Activated effector memory CD4-positive, alpha-beta T cell treated with Interleukin-2 at 50 U/mL for 16 hours (primary cell): Measurements from ENCODE around the gene ATP5PF.
"Not testable (repeated sequence)": the region's sequence is repeated elsewhere in the genome, so short reads cannot be mapped to it uniquely, and the experiment has no call there.

Experiments
- DNase-seq: peaks from one replicate; pipeline ENCODE4 v3.0.0-alpha.2; 2020

The ATP5PF gene

GRCh38 chr21:25734904-25735645 is at the start of gene ATP5PF, which contains the start of gene GABPA:
ATP5PF (minus strand) TSS chr21:25734904; CDS start chr21:25729794, 5,110 bp downstream.
GABPA (plus strand) TSS chr21:25734972; CDS start chr21:25741599, 6,627 bp downstream.
- peak; percentile 97 for DNase-seq

DNA sequence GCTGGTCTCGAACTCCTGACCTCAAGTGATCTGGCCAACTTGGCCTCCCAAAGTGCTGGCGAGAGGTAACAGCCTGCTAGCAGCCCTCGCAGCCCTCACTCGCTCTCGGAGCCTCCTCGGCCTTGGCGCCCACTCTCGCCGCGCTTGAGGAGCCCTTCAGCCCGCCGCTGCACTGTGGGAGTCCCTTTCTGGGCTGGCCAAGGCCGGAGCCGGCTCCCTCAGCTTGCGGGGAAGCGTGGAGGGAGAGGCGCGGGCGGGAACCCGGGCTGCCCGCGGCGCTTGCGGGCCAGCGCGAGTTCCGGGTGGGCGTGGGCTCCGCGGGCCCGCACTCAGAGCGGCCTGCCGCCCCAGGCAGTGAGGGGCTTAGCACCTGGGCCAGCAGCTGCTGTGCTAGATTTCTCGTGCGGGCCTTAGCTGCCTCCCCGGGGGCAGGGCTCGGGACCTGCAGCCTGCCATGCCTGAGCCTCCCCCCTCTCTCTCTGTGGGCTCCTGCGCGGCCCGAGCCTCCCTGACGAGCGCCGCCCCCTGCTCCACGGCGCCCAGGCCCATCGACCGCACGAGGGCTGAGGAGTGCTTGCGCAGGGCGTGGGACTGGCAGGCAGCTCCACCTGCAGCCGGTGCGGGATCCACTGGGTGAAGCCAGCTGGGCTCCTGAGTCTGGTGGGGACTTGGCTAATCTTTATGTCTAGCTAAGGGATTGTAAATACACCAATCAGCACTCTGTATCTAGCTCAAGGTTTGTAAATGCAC is 43.6 kb upstream of the ATP5PF start:
- not testable (repeated sequence) for DNase-seq

- DNase-seq: no peak
These were observed 41.7 kb upstream of the ATP5PF start for GRCh38 chr21:25776440-25776839.

DNA sequence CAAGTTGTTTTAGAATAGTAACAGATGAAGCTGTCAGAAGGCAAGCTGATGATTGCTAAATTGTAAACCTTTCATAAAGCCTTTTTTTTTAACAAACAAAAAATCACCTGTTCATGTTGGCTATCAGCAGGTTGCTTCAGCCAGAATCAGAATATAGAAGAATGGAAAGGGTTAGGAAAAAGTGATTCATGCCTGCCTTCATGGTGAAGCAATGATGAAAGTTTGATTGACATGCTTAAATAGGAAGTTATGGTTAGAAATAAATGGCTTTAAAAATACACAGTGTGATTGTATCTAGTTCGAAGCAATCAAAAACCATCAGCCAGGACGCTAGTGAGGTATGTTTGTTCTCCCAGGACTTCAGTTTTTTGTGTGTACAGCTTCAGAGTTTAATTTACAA is 38.0 kb upstream of the ATP5PF start:
- no peak for DNase-seq

DNA sequence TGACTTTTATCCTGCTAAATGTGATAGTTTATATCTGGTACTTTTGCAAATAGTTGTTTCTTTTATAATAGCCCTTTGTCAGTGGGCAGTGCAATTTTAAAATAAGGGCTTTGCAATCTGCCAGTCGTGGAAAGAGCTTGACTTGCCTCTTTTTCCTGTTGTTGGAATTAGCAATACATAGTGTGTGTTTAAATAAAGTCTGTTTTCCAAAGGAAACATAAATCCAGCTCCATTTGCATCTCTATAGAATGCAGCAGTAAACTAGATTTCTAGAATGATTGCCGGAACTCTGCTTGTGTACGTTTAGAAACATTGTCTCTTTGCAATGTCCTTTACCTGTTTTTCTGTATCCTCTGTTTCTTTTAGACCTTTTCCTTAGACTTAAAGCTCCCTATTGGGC is 33.2 kb upstream of the ATP5PF start:
- DNase-seq: no peak

GRCh38 chr21:25764065-25764464 is 29.4 kb upstream of the ATP5PF start:
- DNase-seq: no peak

GRCh38 chr21:25760677-25761076 is 26.0 kb upstream of the ATP5PF start:
- no peak for DNase-seq

- DNase-seq: no peak
These were observed 25.4 kb upstream of the ATP5PF start for GRCh38 chr21:25760061-25760460.

DNA sequence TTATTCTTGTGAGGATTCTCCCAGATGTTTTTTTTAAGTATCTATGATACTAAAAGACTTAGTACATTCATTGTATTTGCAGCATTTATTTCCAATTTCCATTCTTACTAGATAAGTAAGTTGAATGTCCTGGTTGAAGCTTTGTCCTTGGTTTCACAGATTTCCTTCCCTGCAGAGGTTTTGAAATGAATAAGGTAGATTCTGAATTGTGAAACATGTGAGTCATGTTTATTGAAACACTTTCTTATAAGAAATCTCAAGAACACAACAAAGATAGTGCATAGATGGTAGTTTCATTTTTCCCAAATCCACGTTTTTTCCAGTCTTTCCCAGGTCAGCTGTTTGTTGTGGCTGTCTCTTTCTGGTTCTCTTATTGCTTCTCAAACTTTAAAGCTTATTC is 24.9 kb upstream of the ATP5PF start:
- DNase-seq: no peak

DNA sequence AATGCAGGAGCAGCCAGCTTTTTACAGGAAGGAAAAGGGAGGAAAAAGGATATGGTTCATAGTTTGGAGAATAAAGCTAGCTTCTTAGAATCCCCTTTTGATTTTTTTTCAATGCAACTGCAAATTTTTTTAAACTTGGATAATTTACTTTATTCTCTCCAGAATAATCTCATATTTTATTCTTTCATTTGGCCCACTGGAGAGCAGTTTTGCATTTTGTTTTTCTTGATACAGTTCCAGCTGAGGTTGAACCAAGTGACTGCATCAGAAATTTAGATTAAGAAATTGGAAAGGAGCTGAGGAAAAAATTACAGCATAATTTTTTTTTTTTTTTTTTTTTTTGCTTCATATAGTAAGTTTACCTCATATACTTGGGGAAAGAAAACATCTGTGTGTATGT is 22.8 kb upstream of the ATP5PF start:
- DNase-seq: no peak

DNA sequence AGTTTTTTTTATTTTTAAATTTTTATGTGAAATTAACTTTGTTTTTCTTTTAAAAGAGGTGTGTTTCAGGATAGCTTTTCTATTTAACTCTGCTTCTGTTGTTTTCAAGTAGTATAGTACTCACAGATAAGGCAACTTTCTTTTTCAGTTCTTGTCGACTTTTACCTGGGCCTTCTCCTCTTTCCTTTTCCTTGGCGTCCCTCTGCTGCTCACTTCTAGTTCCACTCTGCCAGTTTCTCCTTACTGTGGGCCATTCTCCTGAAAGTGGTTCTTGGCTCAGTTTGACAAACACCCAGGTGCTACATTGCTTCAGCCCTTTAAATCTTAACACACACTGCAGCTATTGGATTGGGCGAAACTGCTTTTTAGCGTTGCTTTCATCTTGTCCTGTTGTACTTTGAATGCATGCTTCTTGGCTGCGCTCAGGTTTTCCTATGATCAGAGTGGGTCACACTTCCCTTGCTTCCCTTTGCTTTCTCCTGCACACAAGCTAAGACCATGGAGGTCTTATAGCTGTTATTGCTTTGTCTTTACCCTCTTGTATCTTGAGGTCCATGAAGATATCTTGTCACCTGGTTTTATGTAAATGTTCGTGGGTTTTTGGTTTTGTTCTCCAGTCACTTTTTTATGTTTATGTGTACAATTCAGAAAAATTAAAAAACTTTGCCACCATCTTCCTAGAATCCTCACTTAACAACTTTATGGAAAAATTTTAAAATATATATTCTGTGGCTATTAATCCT is 21.7 kb upstream of the ATP5PF start:
- DNase-seq: no peak

- no peak for DNase-seq
These were observed 17.7 kb upstream of the ATP5PF start for GRCh38 chr21:25752416-25752815.

DNA sequence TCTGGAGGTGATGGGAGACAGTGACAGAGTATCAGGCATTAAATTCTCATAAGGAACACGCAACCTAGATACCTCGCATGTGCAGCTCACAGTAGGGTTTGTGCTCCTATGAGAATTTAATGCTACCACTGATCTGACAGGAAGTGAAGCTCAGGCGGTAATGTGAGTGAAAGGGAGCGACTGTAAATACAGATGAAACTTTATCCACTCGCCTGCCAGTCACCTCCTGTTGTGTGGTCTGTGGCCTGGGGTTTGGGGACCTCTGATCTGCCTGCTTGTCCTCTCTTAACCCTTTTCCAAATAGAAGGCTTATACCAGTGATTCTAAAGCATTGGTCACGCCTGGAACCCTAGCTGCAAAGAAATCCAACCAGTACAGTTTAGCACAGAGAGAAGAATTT is 15.4 kb upstream of the ATP5PF start:
- no peak for DNase-seq

DNA sequence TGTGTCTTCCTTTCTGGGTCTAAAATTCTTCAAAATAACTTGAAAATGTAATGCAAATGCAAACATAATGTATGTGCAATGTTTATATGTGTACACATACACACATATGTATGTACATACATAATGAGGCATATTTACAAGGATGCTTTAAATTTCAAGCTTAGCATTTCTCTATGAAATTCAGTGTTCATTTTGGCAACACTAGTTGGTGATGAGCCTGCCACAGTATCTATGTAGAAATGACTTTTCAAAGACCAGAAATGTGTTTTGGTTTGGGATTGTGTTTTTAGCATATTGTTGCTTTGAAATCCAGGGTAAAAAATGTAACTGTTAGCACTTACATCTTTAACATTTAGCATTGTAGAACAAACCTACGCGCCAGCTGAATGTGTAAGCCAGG is 10.2 kb upstream of the ATP5PF start:
- no peak for DNase-seq

GRCh38 chr21:25742900-25743299 is 8.2 kb upstream of the ATP5PF start:
- no peak for DNase-seq

GRCh38 chr21:25737421-25737820 is 2.7 kb upstream of the ATP5PF start:
- DNase-seq: no peak

GRCh38 chr21:25735646-25736597 is 1.2 kb upstream of the ATP5PF start:
- no peak for DNase-seq

- DNase-seq: no peak
These were observed 125 bp downstream of the ATP5PF start for GRCh38 chr21:25734654-25734903.

- DNase-seq: no peak
These were observed 648 bp downstream of the ATP5PF start for GRCh38 chr21:25733859-25734653.

DNA sequence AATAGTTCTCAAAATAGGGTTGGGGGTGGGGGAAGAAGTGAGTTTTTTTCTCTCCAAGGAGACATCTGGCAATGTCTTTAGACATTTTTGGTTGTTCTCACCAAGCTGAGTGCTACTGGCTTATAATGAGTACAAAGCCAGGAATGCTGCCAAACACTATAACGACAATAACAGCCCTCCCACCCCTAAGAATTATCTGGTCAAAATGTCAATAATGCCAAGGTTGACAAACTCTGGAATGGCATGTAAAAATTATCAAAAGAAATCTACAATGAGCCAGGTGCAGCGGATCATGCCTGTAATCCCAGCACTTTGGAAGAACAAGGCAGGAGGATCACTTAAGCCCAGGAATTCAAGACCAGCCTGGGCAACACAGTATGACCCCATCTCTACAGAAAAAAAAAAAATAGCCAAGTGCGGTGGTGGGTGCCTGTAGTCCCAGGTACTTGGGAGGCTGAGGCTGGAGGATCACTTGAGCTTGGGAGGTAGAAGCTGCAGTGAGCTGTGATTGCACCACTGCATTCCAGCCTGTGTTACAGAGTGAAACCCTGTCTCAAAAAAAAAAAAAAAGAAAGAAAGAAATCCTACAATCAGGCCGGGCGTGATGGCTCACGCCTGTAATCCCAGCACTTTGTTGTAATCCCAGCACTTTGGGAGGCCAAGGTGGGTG is 2.5 kb downstream of the ATP5PF start:
- DNase-seq: no peak

DNA sequence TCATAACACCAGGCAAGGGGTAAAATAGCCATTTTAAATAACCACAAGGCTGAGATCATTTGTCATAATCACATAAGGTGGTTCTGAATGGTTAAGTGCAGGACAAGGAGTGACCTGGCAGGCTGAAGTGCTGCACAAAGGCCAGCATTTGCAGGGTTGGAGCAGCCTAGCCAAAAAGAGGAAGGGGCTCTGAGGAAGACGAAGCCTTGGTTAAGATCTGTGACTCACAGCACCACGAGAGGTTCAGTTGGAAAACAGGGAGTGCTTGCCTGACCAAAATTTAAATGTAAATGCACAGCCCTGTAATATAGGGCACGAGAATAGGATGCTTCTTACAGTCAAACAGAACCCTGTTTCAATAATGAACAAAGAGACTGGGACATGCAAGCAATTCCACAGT is 12.1 kb downstream of the ATP5PF start:
- no peak for DNase-seq
